ENCODE measurements around the gene L1TD1.
"Not testable (repeated sequence)": the region's sequence is repeated elsewhere in the genome, so short reads cannot be mapped to it uniquely, and the experiment has no call there.

The L1TD1 gene

DNA sequence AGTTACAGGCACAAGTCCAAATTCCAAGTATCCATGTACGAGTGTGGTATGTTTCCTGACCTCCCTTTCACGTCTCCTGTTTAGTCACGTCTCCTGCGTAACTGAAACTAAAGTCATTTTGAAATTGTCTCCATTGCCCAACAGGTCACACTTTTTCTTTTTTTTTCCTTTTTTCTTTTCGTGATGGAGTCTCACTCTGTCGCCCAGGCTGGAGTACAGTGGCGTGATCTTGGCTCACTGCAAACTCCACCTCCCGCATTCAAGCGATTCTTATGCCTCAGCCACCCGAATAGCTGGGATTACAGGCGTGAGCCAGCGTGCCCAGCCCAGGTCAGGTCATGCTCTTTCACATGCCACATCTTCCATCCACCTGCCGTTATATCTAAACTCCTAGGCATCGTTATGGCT, 38.2 kb downstream of the L1TD1 start:
- DNase-seq (ENCODE audit: extremely low spot score, insufficient read length, low read depth) (no peak), FAIRE-seq (no peak)

DNA sequence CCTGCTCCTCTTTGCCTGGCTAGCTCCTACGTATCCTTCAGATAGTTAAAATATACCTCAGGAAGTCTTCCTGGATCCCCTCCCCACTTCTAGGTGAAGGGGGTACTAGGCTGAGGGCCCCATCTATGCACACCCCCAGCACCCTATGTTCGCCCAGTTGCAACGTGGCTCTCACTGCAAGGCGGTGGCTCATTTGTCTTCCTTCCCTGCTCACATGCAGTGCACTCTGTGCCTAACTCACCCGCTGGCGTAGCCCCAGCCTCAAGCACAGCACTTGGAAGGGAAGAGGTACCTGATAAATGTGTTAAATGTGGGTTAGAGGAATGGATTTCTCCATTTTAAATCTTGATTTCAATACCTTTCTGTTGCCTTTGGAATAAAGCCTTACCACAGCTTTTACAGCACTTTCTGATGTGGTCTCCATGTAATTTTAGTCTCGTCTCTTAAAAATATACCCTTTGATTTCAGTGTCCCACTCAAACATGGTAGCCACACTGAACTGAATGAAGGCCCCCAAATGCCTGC, 39.3 kb downstream of the L1TD1 start:
- FAIRE-seq (no peak), DNase-seq (ENCODE audit: extremely low spot score, insufficient read length, low read depth) (no peak)

DNA sequence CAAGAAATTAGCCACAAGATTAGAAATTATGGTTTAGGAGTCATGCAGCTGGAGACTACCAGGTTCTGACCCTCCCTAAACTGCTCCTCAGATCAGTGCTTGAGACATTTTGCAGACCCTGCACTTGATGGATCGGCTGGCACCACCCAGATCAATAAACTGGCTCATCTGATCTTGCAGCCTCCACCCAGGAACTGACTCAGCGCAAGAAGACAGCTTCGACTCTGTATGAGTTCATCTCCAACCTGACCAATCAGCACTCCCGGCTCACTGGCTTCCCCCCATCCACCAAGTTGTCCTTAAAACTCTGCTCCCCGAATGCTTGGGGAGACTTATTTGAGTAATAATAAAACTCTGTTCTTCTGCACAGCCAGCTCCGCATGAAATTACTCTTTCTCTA, 40.0 kb downstream of the L1TD1 start:
- DNase-seq (ENCODE audit: extremely low spot score, insufficient read length, low read depth) (no peak), FAIRE-seq (no peak)

DNA sequence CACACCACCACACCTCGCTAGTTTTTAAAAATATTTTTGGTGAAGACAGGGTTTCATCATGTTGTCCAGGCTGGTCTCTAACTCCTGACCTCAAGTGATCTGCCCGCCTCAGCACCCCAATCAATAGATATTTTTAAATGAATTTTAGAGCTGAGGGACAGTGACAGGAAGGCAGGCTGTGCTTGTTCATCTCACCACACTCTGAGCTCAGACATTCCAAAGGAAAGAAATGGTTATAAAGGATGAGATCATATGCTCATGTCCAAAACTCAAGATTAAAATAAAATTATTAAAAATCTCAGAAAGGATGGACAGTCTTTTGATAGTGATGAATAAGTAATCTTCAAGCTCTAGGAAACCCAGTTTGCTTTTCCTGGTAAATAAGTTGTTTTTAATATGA, 40.9 kb downstream of the L1TD1 start:
- FAIRE-seq, result no peak
- DNase-seq (ENCODE audit: extremely low spot score, insufficient read length, low read depth), result no peak

DNA sequence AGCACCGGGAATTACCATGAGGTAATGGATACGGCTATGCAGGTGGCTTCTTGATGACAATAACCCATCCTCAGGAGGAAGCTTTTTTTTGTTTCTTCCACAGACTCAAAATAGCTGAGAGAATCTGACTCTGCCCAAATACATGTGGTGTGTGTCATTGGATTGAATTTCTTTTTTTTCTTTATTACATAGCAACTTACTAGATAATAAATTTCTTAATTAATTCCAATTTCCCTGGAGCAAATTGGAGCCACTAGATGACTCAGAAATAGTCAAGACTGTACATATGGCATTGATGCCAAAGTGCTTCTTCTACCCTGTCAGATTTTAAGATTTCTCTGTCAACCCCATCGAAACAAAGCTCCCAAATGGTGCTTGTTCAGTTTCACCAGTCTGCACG, 42.7 kb downstream of the L1TD1 start:
- no peak for FAIRE-seq
- no peak for DNase-seq (ENCODE audit: extremely low spot score, insufficient read length, low read depth)

DNA sequence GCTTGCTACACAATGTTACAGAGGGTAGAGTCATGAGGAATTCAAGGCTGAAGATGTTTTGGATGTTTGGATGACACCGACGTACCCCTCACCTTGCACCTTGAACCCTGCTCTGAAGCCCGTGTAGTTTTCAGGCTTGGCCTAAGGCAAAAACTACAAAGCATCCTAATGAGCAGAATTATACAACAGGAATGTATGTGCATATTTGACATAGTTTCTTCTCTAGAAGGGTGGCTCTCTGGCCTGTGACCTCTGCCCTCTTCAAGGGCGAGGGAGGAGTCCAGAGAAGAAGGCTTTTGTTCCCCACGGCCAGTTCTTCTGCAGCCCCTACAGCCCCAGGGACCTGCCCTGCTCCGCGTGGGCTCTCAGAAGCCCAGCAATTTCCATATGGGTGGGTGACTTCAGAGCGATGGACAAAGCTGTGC, 43.3 kb downstream of the L1TD1 start:
- no peak for FAIRE-seq
- DNase-seq (ENCODE audit: extremely low spot score, insufficient read length, low read depth), result no peak

DNA sequence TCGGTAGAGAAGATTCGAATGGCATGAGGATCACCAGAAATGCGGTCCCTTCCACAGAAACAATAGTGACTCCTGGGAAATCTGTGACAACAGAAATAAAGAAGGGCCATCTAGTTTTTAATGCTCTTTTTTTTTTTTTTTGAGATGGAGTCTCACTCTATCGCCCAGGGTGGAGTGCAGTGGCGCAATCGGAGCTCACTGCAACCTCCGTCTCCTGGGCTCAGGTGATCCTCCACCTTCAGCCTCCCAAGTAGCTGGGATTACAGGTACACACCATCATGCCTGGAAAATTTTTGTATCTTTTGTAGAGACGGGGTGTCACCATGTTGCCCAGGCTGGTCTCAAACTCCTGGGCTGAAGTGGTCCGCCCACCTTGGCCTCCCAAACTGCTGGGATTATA, 43.9 kb downstream of the L1TD1 start:
- FAIRE-seq (no peak), DNase-seq (ENCODE audit: extremely low spot score, insufficient read length, low read depth) (no peak)

DNA sequence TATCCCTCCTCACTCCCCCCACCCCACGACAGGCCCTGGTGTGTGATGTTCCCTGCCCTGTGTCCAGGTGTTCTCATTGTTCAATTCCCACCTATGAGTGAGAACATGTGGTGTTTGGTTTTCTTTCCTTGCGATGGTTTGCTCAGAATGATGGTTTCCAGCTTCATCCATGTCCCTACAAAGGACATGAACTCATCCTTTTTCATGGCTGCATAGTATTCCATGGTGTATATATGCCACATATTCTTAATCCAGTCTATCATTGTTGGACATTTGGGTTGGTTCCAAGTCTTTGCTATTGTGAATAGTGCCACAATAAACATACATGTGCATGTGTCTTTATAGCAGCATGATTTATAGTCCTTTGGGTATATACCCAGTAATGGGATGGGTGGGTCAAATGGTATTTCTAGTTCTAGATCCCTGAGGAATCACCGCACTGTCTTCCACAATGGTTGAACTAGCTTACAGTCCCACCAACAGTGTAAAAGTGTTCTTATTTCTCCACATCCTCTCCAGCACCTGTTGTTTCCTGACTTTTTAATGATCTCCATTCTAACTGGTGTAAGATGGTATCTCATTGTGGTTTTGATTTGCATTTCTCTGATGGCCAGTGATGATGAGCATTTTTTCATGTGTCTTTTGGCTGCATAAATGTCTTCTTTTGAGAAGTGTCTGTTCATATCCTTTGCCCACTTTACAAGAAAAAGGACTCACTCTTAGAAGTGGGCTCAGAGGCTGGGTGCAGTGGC, 45.2 kb downstream of the L1TD1 start:
- FAIRE-seq; DNase-seq (ENCODE audit: extremely low spot score, insufficient read length, low read depth): not testable (repeated sequence)

DNA sequence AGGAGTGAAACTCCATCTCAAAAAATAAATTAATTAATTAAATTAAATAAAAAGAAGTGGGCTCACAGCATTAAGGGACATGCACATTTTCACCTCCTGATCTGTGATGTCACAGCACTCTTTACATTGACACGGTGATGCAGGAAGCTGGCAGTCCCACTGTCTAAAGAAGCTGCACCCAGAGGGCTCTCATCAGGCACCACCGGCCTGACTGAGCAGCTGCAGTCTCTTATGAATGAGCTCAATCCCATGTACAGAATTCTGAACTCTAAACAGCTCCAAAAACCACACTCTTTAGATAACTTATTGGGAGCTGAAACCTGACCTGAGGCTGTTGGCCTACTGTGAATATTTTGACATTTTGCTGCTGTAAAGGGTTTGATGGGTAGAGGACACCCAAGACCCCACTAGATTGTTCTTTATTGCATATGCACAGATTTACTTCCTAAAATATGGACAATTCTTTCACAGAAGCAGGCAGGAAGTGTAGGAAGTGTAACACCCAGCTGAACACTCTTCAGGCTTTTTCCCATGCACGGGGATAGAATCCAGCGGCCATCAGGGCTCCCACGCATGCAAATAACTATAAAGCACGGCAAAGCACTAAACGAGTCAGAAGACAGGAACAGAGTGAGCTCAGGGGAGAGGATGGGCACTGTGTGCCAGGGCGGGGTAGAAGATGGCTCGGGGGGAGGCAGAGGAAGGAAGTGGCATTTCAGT, 46.2 kb downstream of the L1TD1 start:
- FAIRE-seq, result no peak
- no peak for DNase-seq (ENCODE audit: extremely low spot score, insufficient read length, low read depth)

DNA sequence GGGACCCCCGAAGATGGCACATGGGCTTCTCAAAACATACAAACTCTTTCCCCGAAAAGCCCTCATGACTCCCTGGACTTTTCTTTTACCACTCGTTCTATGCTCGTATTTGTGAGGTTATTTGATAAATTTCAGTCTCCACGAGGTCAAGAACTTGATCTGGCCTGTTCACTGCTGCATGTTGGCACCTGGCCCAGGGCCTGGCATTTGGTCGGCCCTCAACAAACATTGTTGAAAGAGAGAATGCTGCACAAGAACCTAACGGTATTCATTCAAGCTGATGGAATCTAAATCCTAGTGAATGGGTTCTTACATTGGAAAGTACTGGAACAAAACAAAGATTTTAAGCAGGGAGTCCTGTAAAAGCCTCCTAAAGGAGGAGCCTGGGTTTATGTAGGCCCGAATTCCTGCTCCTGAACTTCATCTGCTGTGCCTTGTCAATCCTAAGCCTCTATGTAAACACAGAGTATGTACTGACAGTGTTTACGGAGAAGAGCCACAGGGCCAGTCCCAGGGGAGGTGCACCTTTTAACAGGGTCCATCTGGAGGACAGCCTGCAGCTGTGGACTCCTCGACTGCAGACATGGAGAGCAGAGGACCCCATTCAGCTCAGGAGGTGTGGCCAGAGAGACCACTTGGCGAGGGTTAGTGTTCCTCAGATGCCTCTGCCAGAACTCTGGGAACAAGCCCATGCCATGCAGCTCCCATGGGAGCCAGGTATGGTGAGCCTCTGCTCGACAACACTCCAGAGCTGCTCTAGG, 46.9 kb downstream of the L1TD1 start:
- FAIRE-seq (no peak), DNase-seq (ENCODE audit: extremely low spot score, insufficient read length, low read depth) (no peak)

DNA sequence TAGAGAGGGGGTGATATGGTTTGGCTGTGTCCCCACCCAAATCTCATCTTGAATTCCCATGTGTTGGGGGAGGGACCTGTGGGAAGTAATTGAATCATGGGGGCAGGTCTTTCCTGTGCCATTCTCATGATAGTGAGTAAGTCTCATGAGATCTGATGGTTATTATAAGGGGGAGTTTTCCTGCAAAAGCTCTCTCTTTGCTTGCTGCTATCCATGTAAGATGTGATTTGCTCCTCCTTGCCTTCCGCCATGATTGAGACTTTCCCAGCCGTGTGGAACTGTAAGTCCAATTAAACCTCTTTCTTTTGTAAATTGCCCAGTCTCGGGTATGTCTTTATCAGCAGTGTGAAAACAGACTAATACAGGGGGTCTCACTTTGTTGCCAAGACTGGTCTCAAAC, 49.7 kb downstream of the L1TD1 start:
- DNase-seq (ENCODE audit: extremely low spot score, insufficient read length, low read depth); FAIRE-seq: not testable (repeated sequence)

DNA sequence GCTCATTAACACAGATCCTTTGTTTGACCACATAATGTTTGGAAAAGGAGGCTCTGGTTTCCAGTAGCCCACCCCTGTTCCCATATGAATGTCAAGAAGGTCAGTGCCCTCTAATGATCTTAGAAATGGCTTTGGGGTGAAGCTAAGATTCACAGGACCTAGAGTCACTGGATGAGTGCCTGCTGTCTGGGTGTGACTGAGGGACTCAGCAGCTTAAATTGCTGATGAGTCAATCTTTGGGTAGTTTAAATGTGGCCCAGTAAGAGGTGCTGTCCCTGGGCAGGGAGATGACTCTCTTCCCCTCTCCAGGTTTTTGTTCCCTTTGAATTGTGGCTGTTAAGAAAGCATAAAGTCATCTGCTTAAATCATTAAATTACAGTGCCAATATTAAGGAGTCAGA, 50.6 kb downstream of the L1TD1 start:
- DNase-seq (ENCODE audit: extremely low spot score, insufficient read length, low read depth) (no peak), FAIRE-seq (no peak)

DNA sequence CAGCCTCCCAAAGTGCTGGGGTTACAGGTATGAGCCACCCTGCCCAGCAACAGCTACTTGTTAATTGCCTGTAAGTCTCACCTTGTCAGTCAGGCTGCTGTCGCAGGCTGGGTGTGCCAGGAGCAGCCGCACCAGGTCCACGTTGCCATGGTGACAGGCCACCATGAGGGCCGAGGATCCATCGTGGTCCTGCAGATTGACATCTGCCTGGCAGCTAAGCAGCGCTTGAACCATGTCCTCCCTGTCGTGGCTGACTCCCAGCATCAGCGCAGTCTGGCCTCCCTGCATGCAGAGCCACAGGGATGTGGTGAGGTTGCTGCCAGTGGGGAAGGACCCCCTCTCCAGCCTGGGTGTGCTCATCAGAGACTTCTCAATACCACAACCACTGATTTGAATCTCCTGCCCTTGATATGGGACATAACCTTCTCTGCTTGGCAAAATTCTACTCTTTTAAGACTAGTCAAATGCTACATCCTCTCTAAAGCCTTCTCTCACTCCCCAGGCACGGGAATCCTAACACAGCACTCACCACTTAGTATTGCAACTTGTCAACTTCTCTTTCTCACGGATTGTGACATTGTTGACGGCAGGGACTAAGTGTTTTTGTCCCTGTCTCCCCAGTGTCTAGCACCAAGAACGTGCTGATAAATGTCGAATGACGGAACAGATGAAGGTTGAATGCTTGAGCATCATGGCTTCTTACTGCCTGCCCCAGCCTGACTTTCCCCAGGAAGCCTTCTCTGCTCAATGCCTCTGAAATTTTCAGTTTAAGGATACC, 52.9 kb downstream of the L1TD1 start:
- no peak for FAIRE-seq
- no peak for DNase-seq (ENCODE audit: extremely low spot score, insufficient read length, low read depth)

DNA sequence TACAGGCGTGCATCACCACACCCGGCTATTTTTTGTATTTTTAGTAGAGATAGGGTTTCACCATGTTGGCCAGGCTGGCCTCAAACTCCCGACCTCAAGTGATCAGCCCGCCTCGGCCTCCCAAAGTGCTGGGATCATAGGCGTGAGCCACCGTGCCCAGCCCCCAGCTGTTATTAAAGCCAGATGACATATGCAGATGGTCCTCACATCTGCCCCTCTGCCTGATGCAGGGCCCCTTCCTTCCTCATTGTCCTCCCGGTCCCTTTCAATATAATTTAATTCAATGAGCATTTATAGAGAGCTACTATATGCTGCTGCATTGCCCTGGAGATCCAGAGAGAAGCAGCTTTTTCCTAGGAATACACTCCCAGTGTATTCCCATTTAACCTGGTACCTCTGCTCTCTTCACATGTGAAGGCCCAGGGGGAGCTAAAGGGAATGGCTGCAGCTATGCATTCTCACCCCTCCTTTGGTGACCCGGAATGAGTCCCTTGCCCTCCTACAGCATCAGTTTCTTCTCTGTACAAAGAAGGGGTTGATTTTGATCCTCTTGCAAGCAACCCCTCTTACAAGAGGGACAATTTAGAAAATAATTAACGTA, 55.6 kb downstream of the L1TD1 start:
- DNase-seq (ENCODE audit: extremely low spot score, insufficient read length, low read depth), result no peak
- no peak for FAIRE-seq

DNA sequence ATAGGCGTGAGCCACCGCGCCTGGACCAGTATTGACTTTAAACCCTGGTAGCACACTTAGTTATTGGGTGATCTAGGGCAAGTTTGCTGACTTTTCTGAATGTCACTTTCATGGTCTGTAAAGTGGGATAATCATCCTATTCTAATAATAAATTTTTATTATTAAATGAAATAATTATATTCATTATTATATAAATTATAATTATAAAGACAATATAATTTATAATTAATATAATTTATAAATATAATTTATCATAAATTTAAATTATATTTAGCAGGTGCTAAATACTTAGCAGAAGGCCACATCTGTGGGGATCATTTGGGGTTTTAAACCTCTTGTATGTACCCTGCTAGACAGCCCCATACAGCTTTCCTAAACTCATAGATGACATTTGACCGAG, 64.9 kb downstream of the L1TD1 start:
- no peak for FAIRE-seq

DNA sequence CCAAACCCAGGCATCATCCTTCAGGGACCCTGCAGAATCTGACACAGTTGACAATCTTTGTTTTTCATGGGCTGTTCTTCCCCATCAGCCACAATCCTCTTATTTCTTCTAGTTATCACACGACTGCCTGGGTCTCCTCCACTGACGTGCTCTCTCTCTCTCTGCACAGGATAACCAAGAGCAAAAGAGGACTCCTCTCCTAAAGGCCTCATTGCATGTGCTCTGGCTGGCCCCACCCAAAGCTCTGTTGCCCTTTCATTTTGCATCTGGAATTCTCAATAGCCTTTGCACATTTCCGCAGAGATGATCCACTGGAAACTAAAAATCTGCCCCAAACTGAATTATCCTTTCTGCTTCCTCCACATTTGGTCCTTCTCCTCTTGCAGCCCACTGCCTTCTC, 66.0 kb downstream of the L1TD1 start:
- FAIRE-seq (no peak), DNase-seq (ENCODE audit: extremely low spot score, insufficient read length, low read depth) (no peak)

More for the DNA sequence above, 64.9 kb downstream of the L1TD1 start:
- no peak for DNase-seq (ENCODE audit: extremely low spot score, insufficient read length, low read depth)
